Measurements from ENCODE around the gene SLC35A4.
"Not testable (repeated sequence)": the region's sequence is repeated elsewhere in the genome, so short reads cannot be mapped to it uniquely, and the experiment has no call there.

SLC35A4 gene

GRCh38 chr5:140558542-140558941, 6.1 kb upstream of the SLC35A4 start:
- no peak for DNase-seq

- no peak for DNase-seq
Measured at GRCh38 chr5:140560227-140560626, 4.4 kb upstream of the SLC35A4 start.

GRCh38 chr5:140561753-140562523, 2.7 kb upstream of the SLC35A4 start:
- no peak for DNase-seq

- no peak for DNase-seq
Measured at GRCh38 chr5:140563596-140563995, 1.0 kb upstream of the SLC35A4 start.

GRCh38 chr5:140565024-140565779, 574 bp downstream of the SLC35A4 start:
- DNase-seq, result no peak

- no peak for DNase-seq
Measured at GRCh38 chr5:140565780-140566095, 1.1 kb downstream of the SLC35A4 start.

- DNase-seq, result no peak
Measured at GRCh38 chr5:140566665-140567064, 2.0 kb downstream of the SLC35A4 start.

GRCh38 chr5:140567136-140567818, 2.6 kb downstream of the SLC35A4 start:
- no peak for DNase-seq

- DNase-seq, result no peak
Measured at GRCh38 chr5:140567871-140568270, 3.2 kb downstream of the SLC35A4 start.

- no peak for DNase-seq
Measured at GRCh38 chr5:140568443-140569063, 3.9 kb downstream of the SLC35A4 start.

- no peak for DNase-seq
Measured at GRCh38 chr5:140569197-140569596, 4.6 kb downstream of the SLC35A4 start.

- no peak for DNase-seq
Measured at GRCh38 chr5:140570058-140570457, 5.4 kb downstream of the SLC35A4 start.

GRCh38 chr5:140570488-140570887, 5.9 kb downstream of the SLC35A4 start:
- no peak for DNase-seq

GRCh38 chr5:140571105-140571504, 6.5 kb downstream of the SLC35A4 start:
- no peak for DNase-seq

- no peak for DNase-seq
Measured at GRCh38 chr5:140573683-140574082, 9.1 kb downstream of the SLC35A4 start.

- DNase-seq, result no peak
Measured at GRCh38 chr5:140574165-140574564, 9.5 kb downstream of the SLC35A4 start.

- no peak for DNase-seq
Measured at GRCh38 chr5:140575309-140575708, 10.7 kb downstream of the SLC35A4 start.

GRCh38 chr5:140576776-140577201, 12.2 kb downstream of the SLC35A4 start:
- DNase-seq, result no peak

- DNase-seq, result not testable (repeated sequence)
Measured at GRCh38 chr5:140579188-140579747, 14.6 kb downstream of the SLC35A4 start.

GRCh38 chr5:140587495-140587894, 22.9 kb downstream of the SLC35A4 start:
- DNase-seq, result no peak

GRCh38 chr5:140588311-140589070, 23.9 kb downstream of the SLC35A4 start:
- no peak for DNase-seq

GRCh38 chr5:140590861-140591260, 26.2 kb downstream of the SLC35A4 start:
- no peak for DNase-seq

Measured in NCI-H1930 (cell line).